Purkinje cell (primary cell): Measurements from ENCODE around the gene B4GALT1. TPM values are rescaled to one million over a fixed set of nuclear protein-coding genes. Genes with fewer than 3 reads are reported as not detected.

Source experiments
- polyA plus RNA-seq: library from polyadenylated mRNA; unstranded; fragments of >200 nt; fragmentation: Nextera tagmentation; gene quantifications from 2 replicates; pipeline ENCODE4 v1.2.1, GENCODE V29; 2014

Gene B4GALT1
- polyA plus RNA-seq: 0.62 and 1.4 TPM in 2 replicates

GRCh38 chr9:33167084-33167971, at the start of gene B4GALT1:
Gene B4GALT1, minus strand, starts transcription at chr9:33167336. Its CDS starts 167 bp downstream, at chr9:33167169.

GRCh38 chr9:33076046-33077004, 90.8 kb downstream of the B4GALT1 start, which contains the start of gene SMU1:
Gene SMU1, minus strand, starts transcription at chr9:33076674. Its CDS starts 66 bp downstream, at chr9:33076608.

Other genes starting within 250 kb of the B4GALT1 start
- 34.7 and 40.7 TPM in 2 replicates for gene APTX, start 165.7 kb downstream of the B4GALT1 start, polyA plus RNA-seq
- 234 and 259 TPM in 2 replicates for gene DNAJA1, start 142.1 kb downstream of the B4GALT1 start, polyA plus RNA-seq
- gene SMU1, start 90.7 kb downstream of the B4GALT1 start, polyA plus RNA-seq: 19.0 and 19.2 TPM in 2 replicates
- gene SPINK4, start 72.8 kb upstream of the B4GALT1 start, polyA plus RNA-seq: not detected in 2 replicates
- 30.4 and 44.0 TPM in 2 replicates for gene BAG1, start 97.4 kb upstream of the B4GALT1 start, polyA plus RNA-seq
- gene CHMP5, start 97.7 kb upstream of the B4GALT1 start, polyA plus RNA-seq: 250 and 278 TPM in 2 replicates
- gene NFX1, start 123.2 kb upstream of the B4GALT1 start, polyA plus RNA-seq: 6.7 and 14.3 TPM in 2 replicates
- not detected in 2 replicates for gene AQP7, start 235.2 kb upstream of the B4GALT1 start, polyA plus RNA-seq